ENCODE measurements around the gene FAM120AOS. TPM values are rescaled to one million over a fixed set of nuclear protein-coding genes. Genes with fewer than 3 reads are reported as not detected.

The FAM120AOS gene
- total RNA-seq, 1 donor from 2014 or later: 40.9 TPM

DNA sequence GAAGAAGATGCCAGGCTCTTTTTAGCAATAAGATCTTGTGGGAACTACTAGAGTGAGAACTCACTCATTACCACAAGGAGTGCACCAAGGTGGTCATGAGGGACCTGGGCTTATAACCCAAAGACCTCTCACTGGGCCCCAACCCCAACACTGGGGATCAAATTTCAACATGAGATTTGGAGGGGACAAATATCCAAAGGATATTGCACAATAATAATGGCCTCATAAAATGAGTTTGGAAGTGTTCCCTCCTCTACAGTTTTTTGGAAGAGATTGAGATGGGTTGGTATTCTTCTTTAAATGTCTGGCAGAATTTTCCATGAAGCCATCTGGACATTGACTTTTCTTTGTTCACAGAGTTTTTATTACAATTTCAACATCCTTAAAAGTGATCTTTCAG is 39.9 kb downstream of the FAM120AOS start:
- no peak for DNase-seq (ENCODE audit: low spot score)
- Histone ChIP-seq H3K27ac (no peak overlapping the region), H4K20me1 (ENCODE audit: low read depth) (no peaks in the 10 kb centered on the region), H2AFZ (replicated peaks) (no peak overlapping the region), H3K9ac (no peak overlapping the region), H3K4me1 (no peaks in the 10 kb centered on the region), H3K9me3 (ENCODE audit: low read depth) (no peaks in the 10 kb centered on the region), H3K79me2 (ENCODE audit: low read depth) (no peaks in the 10 kb centered on the region), H3F3A (ENCODE audit: low read depth) (no peaks in the 10 kb centered on the region), H3K4me2 (no peak overlapping the region), H3K4me3 (no peak overlapping the region), H3K27me3 (no peaks in the 10 kb centered on the region), H3K36me3 (no peaks in the 10 kb centered on the region)
- Mint-ChIP-seq H3K4me3 (no peak overlapping the region), H3K9me3 (peaks cover 7% of the 10 kb centered on the region), H3K36me3 (no peaks in the 10 kb centered on the region), H3K4me1 (no peaks in the 10 kb centered on the region), H3K27ac (no peak overlapping the region), H3K27me3 (ENCODE audit: insufficient read depth, low read depth) (no peaks in the 10 kb centered on the region)
- TF ChIP-seq EZH2 (IDR thresholded peaks at IDR 0.05) (no peak), EZH2phosphoT487 (IDR thresholded peaks at IDR 0.05) (no peak)
- TF ChIP-seq, protein P1, sequence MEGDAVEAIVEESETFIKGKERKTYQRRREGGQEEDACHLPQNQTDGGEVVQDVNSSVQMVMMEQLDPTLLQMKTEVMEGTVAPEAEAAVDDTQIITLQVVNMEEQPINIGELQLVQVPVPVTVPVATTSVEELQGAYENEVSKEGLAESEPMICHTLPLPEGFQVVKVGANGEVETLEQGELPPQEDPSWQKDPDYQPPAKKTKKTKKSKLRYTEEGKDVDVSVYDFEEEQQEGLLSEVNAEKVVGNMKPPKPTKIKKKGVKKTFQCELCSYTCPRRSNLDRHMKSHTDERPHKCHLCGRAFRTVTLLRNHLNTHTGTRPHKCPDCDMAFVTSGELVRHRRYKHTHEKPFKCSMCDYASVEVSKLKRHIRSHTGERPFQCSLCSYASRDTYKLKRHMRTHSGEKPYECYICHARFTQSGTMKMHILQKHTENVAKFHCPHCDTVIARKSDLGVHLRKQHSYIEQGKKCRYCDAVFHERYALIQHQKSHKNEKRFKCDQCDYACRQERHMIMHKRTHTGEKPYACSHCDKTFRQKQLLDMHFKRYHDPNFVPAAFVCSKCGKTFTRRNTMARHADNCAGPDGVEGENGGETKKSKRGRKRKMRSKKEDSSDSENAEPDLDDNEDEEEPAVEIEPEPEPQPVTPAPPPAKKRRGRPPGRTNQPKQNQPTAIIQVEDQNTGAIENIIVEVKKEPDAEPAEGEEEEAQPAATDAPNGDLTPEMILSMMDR (IDR thresholded peaks at IDR 0.05): no peak

DNA sequence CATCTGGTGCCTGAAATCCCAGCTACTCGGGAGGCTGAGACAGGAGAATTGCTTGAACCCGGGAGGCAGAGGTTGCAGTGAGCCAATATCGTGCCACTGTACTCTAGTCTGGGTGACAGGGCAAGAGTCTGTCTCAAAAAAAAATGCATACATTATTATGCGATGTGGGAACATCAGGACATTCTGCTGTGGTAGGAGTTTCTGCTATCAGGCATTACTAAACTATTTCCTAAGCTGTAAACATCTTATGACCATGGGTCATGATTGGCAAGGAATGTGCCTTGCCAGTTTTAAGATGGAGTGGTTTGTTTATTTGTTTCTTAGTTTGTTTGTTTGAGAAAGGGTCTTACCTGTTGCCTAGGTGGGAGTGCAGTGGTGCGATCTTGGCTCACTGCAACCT is 47.0 kb downstream of the FAM120AOS start:
- H3K9me3 Mint-ChIP-seq: no peaks in the 10 kb centered on the region
- Histone ChIP-seq H3K27ac (no peak overlapping the region), H3K36me3 (no peaks in the 10 kb centered on the region), H3K4me3 (no peak overlapping the region), H2AFZ (replicated peaks) (no peak overlapping the region), H3K9me3 (ENCODE audit: low read depth) (no peaks in the 10 kb centered on the region), H3K4me2 (no peak overlapping the region), H3K4me1 (no peaks in the 10 kb centered on the region), H3K79me2 (ENCODE audit: low read depth) (no peaks in the 10 kb centered on the region), H3K9ac (no peak overlapping the region), H3K27me3 (no peaks in the 10 kb centered on the region), H3F3A (ENCODE audit: low read depth) (no peaks in the 10 kb centered on the region), H4K20me1 (ENCODE audit: low read depth) (no peaks in the 10 kb centered on the region)
- H3K4me3 Mint-ChIP-seq: no peak overlapping the region
- DNase-seq (ENCODE audit: low spot score): no peak
- TF ChIP-seq, protein P1 (IDR thresholded peaks at IDR 0.05): no peak
- TF ChIP-seq EZH2 (IDR thresholded peaks at IDR 0.05) (no peak), EZH2phosphoT487 (IDR thresholded peaks at IDR 0.05) (no peak)
- no peak overlapping the region for H3K27ac Mint-ChIP-seq
- H3K36me3 Mint-ChIP-seq: no peaks in the 10 kb centered on the region
- H3K4me1 Mint-ChIP-seq: no peaks in the 10 kb centered on the region
- no peaks in the 10 kb centered on the region for H3K27me3 Mint-ChIP-seq (ENCODE audit: insufficient read depth, low read depth)

DNA sequence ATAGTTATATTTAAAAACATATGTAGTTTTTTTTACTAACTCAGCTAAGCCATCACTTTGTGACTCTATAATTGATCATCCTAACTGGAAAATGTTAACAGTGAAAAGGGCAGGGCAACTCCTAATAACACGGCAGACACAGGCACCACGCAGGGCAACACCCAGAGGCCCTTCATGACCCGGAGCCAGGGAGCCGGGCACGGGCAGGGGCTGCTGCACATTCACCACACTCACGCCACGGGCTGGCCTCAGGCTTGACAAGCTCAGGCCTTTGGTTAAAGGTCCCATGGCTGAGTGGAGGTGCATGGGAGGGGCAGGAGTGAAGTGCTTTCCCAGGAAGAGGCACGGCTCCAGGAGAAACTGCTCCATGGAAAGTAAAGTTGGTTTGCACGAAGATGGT is 54.9 kb downstream of the FAM120AOS start:
- no peaks in the 10 kb centered on the region for H3K36me3 ChIP-seq
- H4K20me1 ChIP-seq (ENCODE audit: low read depth): no peaks in the 10 kb centered on the region
- Mint-ChIP-seq H3K36me3 (no peaks in the 10 kb centered on the region), H3K27me3 (ENCODE audit: insufficient read depth, low read depth) (peaks cover 12% of the 10 kb centered on the region), H3K9me3 (no peaks in the 10 kb centered on the region), H3K27ac (peak overlapping the region; percentile 17), H3K4me3 (no peak overlapping the region), H3K4me1 (no peaks in the 10 kb centered on the region)
- no peaks in the 10 kb centered on the region for H3F3A ChIP-seq (ENCODE audit: low read depth)
- no peak for DNase-seq (ENCODE audit: low spot score)
- no peaks in the 10 kb centered on the region for H3K79me2 ChIP-seq (ENCODE audit: low read depth)
- no peaks in the 10 kb centered on the region for H3K4me1 ChIP-seq
- TF ChIP-seq EZH2phosphoT487 (IDR thresholded peaks at IDR 0.05): no peak
- no peak for TF ChIP-seq EZH2 (IDR thresholded peaks at IDR 0.05)
- no peaks in the 10 kb centered on the region for H3K27me3 ChIP-seq
- no peak overlapping the region for H3K27ac ChIP-seq
- no peak overlapping the region for H3K4me3 ChIP-seq
- H3K9ac ChIP-seq: no peak overlapping the region
- no peak overlapping the region for H3K4me2 ChIP-seq
- no peak overlapping the region for H2AFZ ChIP-seq (replicated peaks)
- H3K9me3 ChIP-seq (ENCODE audit: low read depth): no peaks in the 10 kb centered on the region

DNA sequence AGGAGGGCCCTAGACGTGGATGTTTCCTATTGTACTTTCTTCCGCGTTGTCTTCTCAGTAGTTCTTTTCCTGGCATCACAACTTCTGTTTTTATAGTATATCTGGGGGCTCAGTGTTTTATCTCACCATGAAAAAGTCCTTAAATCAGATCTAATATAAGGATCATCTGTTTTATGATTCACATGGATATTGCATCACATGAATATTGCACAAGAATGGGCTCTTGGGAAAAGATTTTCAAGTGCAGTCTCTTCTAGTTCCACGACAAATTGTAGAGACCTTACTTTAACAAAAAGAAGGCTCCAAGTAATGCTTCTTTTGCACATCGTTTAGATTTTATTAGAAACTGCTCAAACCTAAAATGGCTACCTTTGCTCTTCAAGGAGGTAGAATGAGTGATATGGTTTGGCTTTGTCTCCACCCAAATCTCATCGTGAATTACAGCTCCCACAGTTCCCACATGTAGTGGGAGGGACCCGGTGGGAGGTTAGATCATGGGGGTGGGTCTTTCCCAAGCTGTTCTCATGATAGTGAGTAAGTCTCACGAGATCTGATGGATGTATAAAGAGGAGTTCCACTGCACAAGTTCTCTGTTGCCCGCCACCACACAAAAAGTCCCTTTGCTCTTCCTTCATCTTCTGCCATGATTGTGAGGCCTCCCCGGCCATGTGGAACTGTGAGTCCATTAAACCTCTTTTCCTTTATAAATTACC is 55.6 kb downstream of the FAM120AOS start:
- no peaks in the 10 kb centered on the region for H3K9me3 ChIP-seq (ENCODE audit: low read depth)
- H3K27me3 ChIP-seq: no peaks in the 10 kb centered on the region
- no peak overlapping the region for H2AFZ ChIP-seq (replicated peaks)
- no peak overlapping the region for H3K9ac ChIP-seq
- no peak overlapping the region for H3K4me3 ChIP-seq
- Mint-ChIP-seq H3K4me3 (no peak overlapping the region), H3K36me3 (no peaks in the 10 kb centered on the region), H3K27ac (no peak overlapping the region), H3K4me1 (no peaks in the 10 kb centered on the region), H3K9me3 (no peaks in the 10 kb centered on the region), H3K27me3 (ENCODE audit: insufficient read depth, low read depth) (peaks cover 12% of the 10 kb centered on the region)
- TF ChIP-seq, protein P1 (IDR thresholded peaks at IDR 0.05): no peak
- TF ChIP-seq EZH2phosphoT487 (IDR thresholded peaks at IDR 0.05) (no peak), EZH2 (IDR thresholded peaks at IDR 0.05) (no peak)
- no peak for DNase-seq (ENCODE audit: low spot score)
- no peaks in the 10 kb centered on the region for H4K20me1 ChIP-seq (ENCODE audit: low read depth)
- H3K4me2 ChIP-seq: no peak overlapping the region
- H3K36me3 ChIP-seq: no peaks in the 10 kb centered on the region
- no peaks in the 10 kb centered on the region for H3F3A ChIP-seq (ENCODE audit: low read depth)
- no peak overlapping the region for H3K27ac ChIP-seq
- H3K4me1 ChIP-seq: no peaks in the 10 kb centered on the region
- no peaks in the 10 kb centered on the region for H3K79me2 ChIP-seq (ENCODE audit: low read depth)

Measured in neural progenitor cell (in vitro differentiated cells).